Neural progenitor cell (in vitro differentiated cells): Measurements from ENCODE around the gene ABLIM2.

Experiments used
- CTCF ChIP-seq: fragments of 200-600 bp; sonication (generic); IDR thresholded peaks from 2 replicates; pipeline ENCODE4 v1.5.1; 2017; ENCODE audit warnings: antibody characterized with exemption, mild to moderate bottlenecking
- EZH2 ChIP-seq: fragments of 200-600 bp; sonication (generic); IDR thresholded peaks from 2 replicates; pipeline ENCODE4 v1.6.1; 2017; ENCODE audit warnings: antibody characterized with exemption, mild to moderate bottlenecking, moderate library complexity
- EZH2phosphoT487 ChIP-seq: fragments of 200-600 bp; sonication (generic); IDR thresholded peaks from 2 replicates; pipeline ENCODE4 v1.6.1; 2017; ENCODE audit warnings: antibody characterized with exemption

DNA sequence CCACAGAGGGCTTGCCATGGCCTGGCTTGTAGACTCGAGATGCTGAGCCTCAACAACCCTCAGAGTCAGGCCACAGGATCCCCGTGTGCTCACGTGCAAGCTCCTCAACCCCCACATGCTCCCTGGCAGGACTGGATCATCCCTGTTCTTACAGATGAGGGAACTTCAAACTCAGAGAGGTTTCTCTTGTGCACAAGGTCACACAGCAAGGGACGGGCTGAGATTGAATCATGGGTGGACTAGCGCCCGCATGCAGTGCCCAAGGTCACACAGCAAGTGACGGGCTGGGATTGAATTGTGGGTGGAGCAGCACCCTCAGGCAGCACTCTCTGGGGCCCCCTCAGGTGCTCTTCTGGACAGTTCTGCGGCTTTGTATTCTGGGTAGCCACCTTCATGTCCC lies 158.4 kb downstream of the ABLIM2 start:
- TF ChIP-seq CTCF, result no peak
- no peak for TF ChIP-seq EZH2
- TF ChIP-seq EZH2phosphoT487, result no peak
